Right lobe of liver (tissue), 4 donors: Measurements from ENCODE around the gene RTTN.

Experiments used
- POLR2A ChIP-seq: fragments of 450-650 bp; IDR thresholded peaks from one replicate; pipeline ENCODE4 v1.6.1; 2017; ENCODE audit warnings: antibody characterized with exemption, mild to moderate bottlenecking
- TF ChIP-seq, protein P1 (sequence below), 4 donors: fragments of 200-600 bp in 3 of 4; fragments of 450-650 bp in 1 of 4; IDR thresholded peaks; one replicate each; pipeline versions ENCODE4 v1.5.1 to v1.8.0; 2016 to 2022; ENCODE audit warnings: antibody characterized with exemption in 4 of 4, mild to moderate bottlenecking in 2 of 4
- donor health status: DM: no; HTN: no; CAD: no.
- donor health status: DM: no; HTN: no; CAD: no.
- donor health status: DM: no; HTN: yes; CAD: no.

DNA sequence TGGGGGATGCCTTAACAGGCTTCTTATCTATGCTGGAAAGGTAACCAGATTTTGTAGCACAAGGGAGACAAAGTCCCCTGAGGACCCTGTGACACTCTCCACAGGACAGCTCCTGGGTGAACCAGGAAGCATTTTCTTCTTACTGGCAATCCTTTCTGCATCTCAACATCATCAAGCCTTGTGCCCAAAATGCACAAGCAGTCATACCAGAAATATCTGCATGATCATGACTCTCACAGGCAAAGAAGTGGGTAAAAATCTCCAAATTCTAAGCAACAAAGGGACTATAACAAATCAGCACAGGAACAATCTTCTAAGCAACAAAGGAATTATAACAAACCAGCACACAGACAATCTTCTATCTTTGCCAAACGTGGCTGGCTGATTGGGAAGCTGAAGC is 158.7 kb downstream of the RTTN start:
- TF ChIP-seq POLR2A, result no peak
- TF ChIP-seq, protein P1, sequence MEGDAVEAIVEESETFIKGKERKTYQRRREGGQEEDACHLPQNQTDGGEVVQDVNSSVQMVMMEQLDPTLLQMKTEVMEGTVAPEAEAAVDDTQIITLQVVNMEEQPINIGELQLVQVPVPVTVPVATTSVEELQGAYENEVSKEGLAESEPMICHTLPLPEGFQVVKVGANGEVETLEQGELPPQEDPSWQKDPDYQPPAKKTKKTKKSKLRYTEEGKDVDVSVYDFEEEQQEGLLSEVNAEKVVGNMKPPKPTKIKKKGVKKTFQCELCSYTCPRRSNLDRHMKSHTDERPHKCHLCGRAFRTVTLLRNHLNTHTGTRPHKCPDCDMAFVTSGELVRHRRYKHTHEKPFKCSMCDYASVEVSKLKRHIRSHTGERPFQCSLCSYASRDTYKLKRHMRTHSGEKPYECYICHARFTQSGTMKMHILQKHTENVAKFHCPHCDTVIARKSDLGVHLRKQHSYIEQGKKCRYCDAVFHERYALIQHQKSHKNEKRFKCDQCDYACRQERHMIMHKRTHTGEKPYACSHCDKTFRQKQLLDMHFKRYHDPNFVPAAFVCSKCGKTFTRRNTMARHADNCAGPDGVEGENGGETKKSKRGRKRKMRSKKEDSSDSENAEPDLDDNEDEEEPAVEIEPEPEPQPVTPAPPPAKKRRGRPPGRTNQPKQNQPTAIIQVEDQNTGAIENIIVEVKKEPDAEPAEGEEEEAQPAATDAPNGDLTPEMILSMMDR (IDR thresholded peaks at IDR 0.05), result no peak
